GM12878 (cell line): ENCODE measurements around the gene SRP14. TPM values are rescaled to one million over a fixed set of nuclear protein-coding genes. Genes with fewer than 3 reads are reported as not detected.
A peak's percentile ranks its signal among the peaks of the same experiment; 100 is the strongest.

Experiments used
- BHLHE40 ChIP-seq, 2 experiments: fragments of 450-650 bp in 1 of 2; IDR thresholded peaks; 2 replicates each; pipeline ENCODE4 v1.6.1; 2011 to 2017; ENCODE audit warnings: low read depth in 2 of 2, borderline replicate concordance in 1 of 2, improper control_type of control experiment in 1 of 2, low read length in 1 of 2, mild to moderate bottlenecking in 1 of 2
- FOXM1 ChIP-seq: IDR thresholded peaks from 2 replicates; pipeline ENCODE4 v1.6.1; 2012; ENCODE audit warnings: low read depth, mild to moderate bottlenecking, inconsistent platforms, low read length, moderate library complexity
- POLR2A ChIP-seq: IDR thresholded peaks from 2 replicates; pipeline ENCODE4 v1.6.1; 2011; ENCODE audit warnings: low read depth, mild to moderate bottlenecking, low read length
- POU2F2 ChIP-seq: IDR thresholded peaks from 3 replicates; pipeline ENCODE4 v1.6.1; 2011; ENCODE audit warnings: low read depth, mild to moderate bottlenecking, low read length, borderline replicate concordance
- SP1 ChIP-seq: IDR thresholded peaks from one replicate; pipeline ENCODE4 v1.6.1; 2011; ENCODE audit warnings: low read depth, low read length
- STAT1 ChIP-seq: fragments of 450-650 bp; conservative IDR thresholded peaks from 2 replicates; pipeline ENCODE4 v1.6.1; 2014; ENCODE audit warnings: antibody characterized with exemption, mild to moderate bottlenecking
- TCF12 ChIP-seq: IDR thresholded peaks from 2 replicates; pipeline ENCODE4 v1.6.1; 2011; ENCODE audit warnings: low read depth, mild to moderate bottlenecking, low read length
- TCF3 ChIP-seq: IDR thresholded peaks from 2 replicates; pipeline ENCODE4 v1.6.1; 2012; ENCODE audit warnings: low read depth, mild to moderate bottlenecking, low read length, borderline replicate concordance; ENCODE audit not compliant: insufficient read depth
- YY1 ChIP-seq: IDR thresholded peaks from 2 replicates; pipeline ENCODE4 v1.6.1; 2011; ENCODE audit warnings: low read depth, mild to moderate bottlenecking, low read length
- ZNF274 ChIP-seq: IDR thresholded peaks from one replicate; pipeline ENCODE4 v1.8.0; 2011; ENCODE audit not compliant: insufficient read length, insufficient read depth
- polyA plus RNA-seq, 11 experiments: library from polyadenylated mRNA; depleted of rRNA in 4 of 11; unstranded in 6 of 11; stranded (reverse) in 5 of 11; fragments of >200 nt; fragmentation: Nextera tagmentation in 4 of 11; fragmentation: Illumina TruSeq in 1 of 11; extraction: Ambion mirVana in 4 of 11; extraction: Trizol in 1 of 11; gene quantifications; 1 replicate in 1 of 11; 2 replicates in 10 of 11; pipeline versions ENCODE4 v1.2.1 to v1.2.3, GENCODE V29; 2011 to 2016; ENCODE audit warnings: inconsistent platforms in 2 of 11, missing spikeins in 2 of 11, low read depth in 1 of 11
- total RNA-seq, 4 experiments: library from RNA; depleted of rRNA in 3 of 4; stranded (reverse); fragments of >200 nt in 3 of 4; fragmentation: Illumina TruSeq in 1 of 4; extraction: Trizol in 1 of 4; gene quantifications; 2 replicates each; pipeline versions ENCODE4 v1.2.1 to v1.2.3, GENCODE V29; 2013 to 2021
- TF ChIP-seq, protein P1 (sequence below): fragments of 450-650 bp; formaldehyde crosslinking; IDR thresholded peaks from 2 replicates; pipeline ENCODE4 v1.4.0; 2022; ENCODE audit warnings: mild to moderate bottlenecking, moderate library complexity
- TF ChIP-seq, protein P2 (sequence below): fragments of 450-650 bp; IDR thresholded peaks from 2 replicates; pipeline ENCODE4 v1.6.1; 2017; ENCODE audit warnings: low read depth, mild to moderate bottlenecking, moderate library complexity

Gene SRP14
- total and polyA plus RNA-seq, 10 of the 15 experiments (the other 5 are each of a cell fraction or from before 2014, with no cell fraction given): 141 to 1,182 (median 493) TPM

DNA sequence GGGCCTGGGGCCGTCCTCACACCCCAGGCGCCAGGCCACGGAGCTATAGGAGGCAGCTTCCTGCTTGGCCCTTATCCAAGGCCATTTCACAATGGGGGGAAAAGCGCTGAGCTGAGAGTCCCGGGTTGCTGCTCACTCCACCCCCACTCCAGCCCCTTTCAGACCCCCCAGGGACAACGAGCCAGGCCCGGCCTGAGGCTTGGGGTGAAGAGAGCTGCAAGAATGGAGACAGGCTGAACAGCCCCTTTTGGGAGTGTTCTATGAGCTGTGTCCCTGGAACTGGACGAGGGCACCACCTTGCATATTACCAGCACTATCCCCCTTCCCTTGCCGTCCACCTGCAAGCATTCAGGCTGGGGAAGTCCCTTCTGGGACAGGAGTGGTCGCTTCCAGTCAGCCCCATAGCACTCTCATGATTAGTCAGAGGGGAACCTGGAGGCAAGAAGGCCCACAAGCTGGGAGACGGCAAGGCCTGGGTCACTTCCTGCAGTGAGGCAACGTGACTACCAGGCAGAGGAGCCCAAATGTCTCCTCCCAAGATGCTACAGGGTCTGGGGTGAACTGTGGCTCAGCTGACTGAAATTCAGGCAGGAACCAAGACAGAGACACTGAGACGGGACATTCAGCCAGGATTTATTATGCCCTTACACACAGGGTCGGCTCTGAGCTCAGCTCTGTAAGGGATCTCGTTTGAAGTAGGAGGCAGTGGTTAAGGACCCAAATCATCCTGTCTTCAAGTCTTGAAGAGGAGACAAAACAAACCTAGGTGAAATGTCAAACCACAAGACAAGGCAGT is 8.6 kb upstream of the SRP14 start (continued):
- TF ChIP-seq, protein P1, sequence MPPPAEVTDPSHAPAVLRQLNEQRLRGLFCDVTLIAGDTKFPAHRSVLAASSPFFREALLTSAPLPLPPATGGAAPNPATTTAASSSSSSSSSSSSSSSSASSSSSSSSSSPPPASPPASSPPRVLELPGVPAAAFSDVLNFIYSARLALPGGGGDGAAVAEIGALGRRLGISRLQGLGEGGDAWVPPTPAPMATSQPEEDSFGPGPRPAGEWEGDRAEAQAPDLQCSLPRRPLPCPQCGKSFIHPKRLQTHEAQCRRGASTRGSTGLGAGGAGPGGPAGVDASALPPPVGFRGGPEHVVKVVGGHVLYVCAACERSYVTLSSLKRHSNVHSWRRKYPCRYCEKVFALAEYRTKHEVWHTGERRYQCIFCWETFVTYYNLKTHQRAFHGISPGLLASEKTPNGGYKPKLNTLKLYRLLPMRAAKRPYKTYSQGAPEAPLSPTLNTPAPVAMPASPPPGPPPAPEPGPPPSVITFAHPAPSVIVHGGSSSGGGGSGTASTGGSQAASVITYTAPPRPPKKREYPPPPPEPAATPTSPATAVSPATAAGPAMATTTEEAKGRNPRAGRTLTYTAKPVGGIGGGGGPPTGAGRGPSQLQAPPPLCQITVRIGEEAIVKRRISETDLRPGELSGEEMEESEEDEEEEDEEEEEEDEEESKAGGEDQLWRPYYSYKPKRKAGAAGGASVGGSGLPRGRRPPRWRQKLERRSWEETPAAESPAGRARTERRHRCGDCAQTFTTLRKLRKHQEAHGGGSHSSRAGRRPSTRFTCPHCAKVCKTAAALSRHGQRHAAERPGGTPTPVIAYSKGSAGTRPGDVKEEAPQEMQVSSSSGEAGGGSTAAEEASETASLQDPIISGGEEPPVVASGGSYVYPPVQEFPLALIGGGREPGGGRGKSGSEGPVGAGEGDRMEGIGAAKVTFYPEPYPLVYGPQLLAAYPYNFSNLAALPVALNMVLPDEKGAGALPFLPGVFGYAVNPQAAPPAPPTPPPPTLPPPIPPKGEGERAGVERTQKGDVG (CRISPR knock-in tag): no peak
- peak; percentile 41 for TF ChIP-seq YY1
- no peak for TF ChIP-seq FOXM1
- TF ChIP-seq SP1: peak; percentile 20
- 0 out of 3 replicates have a peak, but pooled peaks have one; percentile 6 for TF ChIP-seq POU2F2
- peak; percentile 51; the same call in 1 of the 2 replicates for TF ChIP-seq TCF3
- TF ChIP-seq TCF12: peak; percentile 91
- no peak for TF ChIP-seq STAT1
- TF ChIP-seq ZNF274: no peak
- TF ChIP-seq POLR2A: peak; percentile 71
- peak; percentile 40 to 75; a peak in 3 of 4 replicates for TF ChIP-seq BHLHE40 (IDR thresholded peaks at IDR 0.05; ENCODE audit: borderline replicate concordance in 1 of 2, low read depth in 2 of 2, low read length in 1 of 2)
- TF ChIP-seq, protein P2, sequence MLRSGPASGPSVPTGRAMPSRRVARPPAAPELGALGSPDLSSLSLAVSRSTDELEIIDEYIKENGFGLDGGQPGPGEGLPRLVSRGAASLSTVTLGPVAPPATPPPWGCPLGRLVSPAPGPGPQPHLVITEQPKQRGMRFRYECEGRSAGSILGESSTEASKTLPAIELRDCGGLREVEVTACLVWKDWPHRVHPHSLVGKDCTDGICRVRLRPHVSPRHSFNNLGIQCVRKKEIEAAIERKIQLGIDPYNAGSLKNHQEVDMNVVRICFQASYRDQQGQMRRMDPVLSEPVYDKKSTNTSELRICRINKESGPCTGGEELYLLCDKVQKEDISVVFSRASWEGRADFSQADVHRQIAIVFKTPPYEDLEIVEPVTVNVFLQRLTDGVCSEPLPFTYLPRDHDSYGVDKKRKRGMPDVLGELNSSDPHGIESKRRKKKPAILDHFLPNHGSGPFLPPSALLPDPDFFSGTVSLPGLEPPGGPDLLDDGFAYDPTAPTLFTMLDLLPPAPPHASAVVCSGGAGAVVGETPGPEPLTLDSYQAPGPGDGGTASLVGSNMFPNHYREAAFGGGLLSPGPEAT: peak; percentile 77
